Transverse colon (tissue), 4 donors: Measurements from ENCODE around the gene IBA57. TPM values are rescaled to one million over a fixed set of nuclear protein-coding genes. Genes with fewer than 3 reads are reported as not detected.

ENCODE experiments used
- DNase-seq: peaks from one replicate; pipeline ENCODE4 v3.0.0-alpha.2; 2019
- H3K27ac ChIP-seq, 4 donors: fragments of 200-600 bp; sonication (generic); 2 replicates each; pipeline ENCODE4 v1.5.1; 2016 to 2018; ENCODE audit warnings: inconsistent platforms in 4 of 4
- H3K27me3 ChIP-seq: fragments of 200-600 bp; sonication (generic); 2 replicates; pipeline ENCODE4 v1.5.1; 2017; ENCODE audit warnings: inconsistent platforms
- H3K36me3 ChIP-seq, 4 donors: fragments of 200-600 bp; sonication (generic); 2 replicates each; pipeline ENCODE4 v1.5.1; 2017 to 2019; ENCODE audit warnings: inconsistent platforms in 4 of 4
- H3K4me1 ChIP-seq, 4 donors: fragments of 200-600 bp; sonication (generic); 2 replicates each; pipeline ENCODE4 v1.5.1; 2017 to 2020; ENCODE audit warnings: inconsistent platforms in 4 of 4
- H3K4me3 ChIP-seq, 4 donors: fragments of 200-600 bp; sonication (generic); 1 replicate in 1 of 4; 2 replicates in 3 of 4; pipeline versions ENCODE4 v1.5.1 to v1.6.1; 2017 to 2019; ENCODE audit warnings: inconsistent platforms in 4 of 4
- H3K9me3 ChIP-seq, 2 donors: fragments of 200-600 bp; sonication (generic); 2 replicates each; pipeline ENCODE4 v1.5.1; 2017 to 2019; ENCODE audit warnings: inconsistent platforms in 2 of 2
- EP300 ChIP-seq: sonication (generic); formaldehyde crosslinking; IDR thresholded peaks from one replicate; pipeline ENCODE4 v1.6.1; 2017; ENCODE audit warnings: antibody characterized with exemption, low read depth
- POLR2A ChIP-seq: fragments of 450-650 bp; IDR thresholded peaks from one replicate; pipeline ENCODE4 v1.6.1; 2016; ENCODE audit warnings: antibody characterized with exemption, mild to moderate bottlenecking, moderate library complexity
- POLR2AphosphoS5 ChIP-seq, 3 donors: sonication (generic); formaldehyde crosslinking; IDR thresholded peaks; one replicate each; pipeline ENCODE4 v1.6.1; 2016; ENCODE audit warnings: antibody characterized with exemption in 3 of 3
- whole genome bisulfite sequencing, 2 donors: methylation state at CpG; one replicate each; pipeline ENCODE4 v1.1.5; 2018; ENCODE audit warnings: low coverage in 1 of 2; 5-methylcytosine and 5-hydroxymethylcytosine counted together
- in situ Hi-C, 4 donors: fragments of 200-750 bp; cut with MboI; loops; one replicate each; pipeline versions ENCODE4 v1.15.0 to v1.15.1; 2017; ENCODE audit warnings: low sequenced_read_pairs in 3 of 4, low pct_ligation_motif_present in 1 of 4, low pct_unique_long_range_greater_than_20kb in 1 of 4
- intact Hi-C: fragments of 100-400 bp; cut with DNase I; formaldehyde crosslinking; loops from one replicate; pipeline ENCODE4 v1.15.1; 2023; ENCODE audit warnings: low total_unique reads
- total RNA-seq, 4 donors: library from RNA; depleted of rRNA; stranded (reverse); fragments of >200 nt; gene quantifications; one replicate each; pipeline ENCODE4 v1.1.0, GENCODE V29; 2016
- TF ChIP-seq, protein P1 (sequence below), 5 experiments: fragments of 200-600 bp in 3 of 5; fragments of 450-650 bp in 2 of 5; sonication (generic) in 3 of 5; IDR thresholded peaks; 1 replicate in 2 of 5; 2 replicates in 3 of 5; pipeline ENCODE4 v1.5.1; 2016 to 2017; ENCODE audit warnings: antibody characterized with exemption in 5 of 5, inconsistent platforms in 3 of 5, mild to moderate bottlenecking in 2 of 5, moderate library complexity in 1 of 5

IBA57 gene
- total RNA-seq, 4 donors from 2014 or later, result 7.5 to 13.5 (median 10.4) TPM

DNA sequence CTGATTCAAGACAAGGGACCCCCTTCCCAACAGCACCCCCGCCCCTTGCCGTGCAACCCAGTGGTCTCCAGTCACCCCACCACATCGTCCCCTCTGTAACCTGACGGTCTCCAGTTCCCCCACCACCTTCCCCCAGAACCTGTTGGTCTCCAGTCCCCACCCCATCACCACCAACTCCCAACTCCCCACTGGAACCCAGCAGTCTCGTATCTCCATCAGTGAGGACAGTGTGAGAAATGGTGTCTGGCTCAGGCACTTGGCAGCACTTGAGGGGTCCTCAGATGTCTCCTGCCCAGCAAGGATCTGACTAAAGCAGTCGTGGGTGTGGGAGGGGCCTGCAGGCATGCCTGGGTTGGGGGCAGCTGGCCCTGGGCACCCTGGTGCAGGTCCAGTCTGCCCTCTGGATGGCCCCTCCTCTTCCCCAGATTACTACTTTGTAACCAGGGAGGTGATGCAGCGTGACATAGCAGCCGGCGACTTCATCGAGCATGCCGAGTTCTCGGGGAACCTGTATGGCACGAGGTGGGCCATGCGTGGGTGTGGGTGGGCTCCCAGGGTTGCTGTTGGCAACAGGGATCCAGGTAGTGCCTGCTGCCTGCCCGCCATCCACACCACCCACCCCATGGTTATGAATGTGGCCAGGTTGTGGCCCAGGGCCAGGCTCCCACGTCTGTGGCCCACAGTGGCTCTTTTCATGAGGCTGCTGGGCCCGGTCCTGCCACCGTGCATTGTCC is 19.0 kb upstream of the IBA57 start:
- Histone ChIP-seq H3K36me3 (no peaks in the 10 kb centered on the region), H3K27me3 (no peaks in the 10 kb centered on the region), H3K4me1 (peaks cover 21 to 56% (median 39%) of the 10 kb centered on the region in 4 donors), H3K27ac (no peak overlapping the region), H3K4me3 (no peak overlapping the region), H3K9me3 (no peaks in the 10 kb centered on the region)
- no peak for DNase-seq
- TF ChIP-seq POLR2AphosphoS5 (IDR thresholded peaks at IDR 0.05), result no peak
- TF ChIP-seq EP300, result no peak
- TF ChIP-seq, protein P1, sequence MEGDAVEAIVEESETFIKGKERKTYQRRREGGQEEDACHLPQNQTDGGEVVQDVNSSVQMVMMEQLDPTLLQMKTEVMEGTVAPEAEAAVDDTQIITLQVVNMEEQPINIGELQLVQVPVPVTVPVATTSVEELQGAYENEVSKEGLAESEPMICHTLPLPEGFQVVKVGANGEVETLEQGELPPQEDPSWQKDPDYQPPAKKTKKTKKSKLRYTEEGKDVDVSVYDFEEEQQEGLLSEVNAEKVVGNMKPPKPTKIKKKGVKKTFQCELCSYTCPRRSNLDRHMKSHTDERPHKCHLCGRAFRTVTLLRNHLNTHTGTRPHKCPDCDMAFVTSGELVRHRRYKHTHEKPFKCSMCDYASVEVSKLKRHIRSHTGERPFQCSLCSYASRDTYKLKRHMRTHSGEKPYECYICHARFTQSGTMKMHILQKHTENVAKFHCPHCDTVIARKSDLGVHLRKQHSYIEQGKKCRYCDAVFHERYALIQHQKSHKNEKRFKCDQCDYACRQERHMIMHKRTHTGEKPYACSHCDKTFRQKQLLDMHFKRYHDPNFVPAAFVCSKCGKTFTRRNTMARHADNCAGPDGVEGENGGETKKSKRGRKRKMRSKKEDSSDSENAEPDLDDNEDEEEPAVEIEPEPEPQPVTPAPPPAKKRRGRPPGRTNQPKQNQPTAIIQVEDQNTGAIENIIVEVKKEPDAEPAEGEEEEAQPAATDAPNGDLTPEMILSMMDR (IDR thresholded peaks at IDR 0.05), result no peak
- no peak for TF ChIP-seq POLR2A
- in situ Hi-C loops (no loop called here), intact Hi-C loops (no loop called here)
- 90% methylated on average over 17 of the region's 18 CpGs; no CpG with 5 or more reads in 1 of the 2 donors for WGBS, 2 donors

DNA sequence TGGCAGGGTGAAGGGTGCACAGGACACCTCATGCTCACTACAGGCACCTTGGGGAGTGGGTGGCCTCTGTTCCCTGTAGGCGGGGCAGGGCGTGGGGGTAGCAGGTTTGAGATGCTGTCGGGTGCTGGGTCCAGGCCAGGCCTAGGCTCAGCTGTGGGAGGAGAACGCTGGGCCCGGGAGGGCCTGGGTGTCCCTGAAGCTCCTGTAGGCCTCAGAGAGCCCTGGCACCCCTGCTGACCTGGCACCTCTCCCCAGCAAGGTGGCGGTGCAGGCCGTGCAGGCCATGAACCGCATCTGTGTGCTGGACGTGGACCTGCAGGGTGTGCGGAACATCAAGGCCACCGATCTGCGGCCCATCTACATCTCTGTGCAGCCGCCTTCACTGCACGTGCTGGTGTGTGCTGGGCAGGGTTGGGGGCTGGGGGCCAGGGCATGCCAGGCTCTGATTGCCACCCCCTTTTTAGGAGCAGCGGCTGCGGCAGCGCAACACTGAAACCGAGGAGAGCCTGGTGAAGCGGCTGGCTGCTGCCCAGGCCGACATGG is 18.4 kb upstream of the IBA57 start:
- WGBS, 2 donors, result 95% methylated on average over 19 of the region's 20 CpGs; no CpG with 5 or more reads in 1 of the 2 donors

DNA sequence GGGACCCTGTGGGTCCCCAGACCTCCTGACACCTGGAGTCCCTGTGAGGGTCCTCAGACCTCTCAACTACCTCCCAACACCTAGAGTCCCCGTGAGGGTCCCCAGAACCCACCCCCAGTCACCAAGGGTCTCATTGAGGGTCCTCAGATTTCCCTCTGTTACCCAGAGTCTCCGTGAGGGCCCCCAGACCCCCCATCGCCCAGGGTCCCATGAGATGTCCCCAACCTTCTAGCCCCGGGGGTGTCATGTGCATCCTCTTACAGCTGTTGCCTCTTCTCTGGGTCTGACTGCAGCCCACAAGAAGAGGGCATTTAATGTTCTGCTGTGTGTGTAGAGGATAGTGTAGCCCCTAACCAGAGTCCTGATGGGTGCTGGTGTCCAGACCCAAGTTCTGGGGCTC is 17.8 kb upstream of the IBA57 start:
- TF ChIP-seq POLR2A, result no peak
- TF ChIP-seq POLR2AphosphoS5 (IDR thresholded peaks at IDR 0.05), result no peak
- no peak for TF ChIP-seq EP300
- TF ChIP-seq, protein P1 (IDR thresholded peaks at IDR 0.05), result no peak
- WGBS, 2 donors, result 94% methylated on average over 4 of the region's 4 CpGs; no CpG with 5 or more reads in 1 of the 2 donors
- Histone ChIP-seq H3K27me3 (no peaks in the 10 kb centered on the region), H3K9me3 (no peaks in the 10 kb centered on the region), H3K36me3 (no peaks in the 10 kb centered on the region), H3K27ac (peak overlapping the region in 2 of 4 donors; percentile 77 to 97), H3K4me1 (peaks cover 9 to 47% (median 29%) of the 10 kb centered on the region in 4 donors), H3K4me3 (no peak overlapping the region)
- intact Hi-C loops (no loop called here), in situ Hi-C loops (no loop called here)
- no peak for DNase-seq

More for the DNA sequence above, 18.4 kb upstream of the IBA57 start:
- Histone ChIP-seq H3K36me3 (no peaks in the 10 kb centered on the region), H3K27ac (no peak overlapping the region), H3K4me1 (peaks cover 14 to 53% (median 35%) of the 10 kb centered on the region in 4 donors), H3K9me3 (no peaks in the 10 kb centered on the region), H3K4me3 (no peak overlapping the region), H3K27me3 (no peaks in the 10 kb centered on the region)
- no peak for TF ChIP-seq POLR2A
- TF ChIP-seq, protein P1 (IDR thresholded peaks at IDR 0.05), result no peak
- DNase-seq, result no peak
- intact Hi-C loops, result no loop called here
- in situ Hi-C loops, result no loop called here

DNA sequence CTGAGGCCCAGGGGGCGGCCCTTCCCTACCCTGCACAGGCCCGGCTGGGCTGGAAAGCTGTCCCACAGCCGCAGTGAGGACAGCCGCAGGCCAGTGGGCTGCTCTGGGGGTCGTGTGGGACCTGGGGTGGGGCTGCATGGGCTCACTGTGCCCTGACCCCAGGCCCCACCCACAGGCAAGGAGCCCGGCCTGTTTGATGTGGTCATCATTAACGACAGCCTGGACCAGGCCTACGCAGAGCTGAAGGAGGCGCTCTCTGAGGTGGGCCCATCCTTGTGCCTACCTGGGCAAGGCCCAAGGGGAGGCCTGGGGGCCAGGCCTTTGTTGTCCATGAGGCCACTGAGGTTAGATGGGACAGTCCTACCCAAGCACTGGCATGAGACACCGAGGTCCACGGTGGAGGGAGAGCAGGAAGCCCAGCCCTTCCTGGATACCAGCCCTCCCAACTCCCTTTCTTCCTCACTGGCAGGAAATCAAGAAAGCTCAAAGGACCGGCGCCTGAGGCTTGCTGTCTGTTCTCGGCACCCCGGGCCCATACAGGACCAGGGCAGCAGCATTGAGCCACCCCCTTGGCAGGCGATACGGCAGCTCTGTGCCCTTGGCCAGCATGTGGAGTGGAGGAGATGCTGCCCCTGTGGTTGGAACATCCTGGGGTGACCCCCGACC is 17.3 kb upstream of the IBA57 start:
- Histone ChIP-seq H3K27me3 (no peaks in the 10 kb centered on the region), H3K4me1 (peaks cover 5 to 41% (median 26%) of the 10 kb centered on the region in 4 donors), H3K36me3 (no peaks in the 10 kb centered on the region), H3K27ac (peak overlapping the region; percentile 77 to 97 (median 84)), H3K4me3 (no peak overlapping the region), H3K9me3 (no peaks in the 10 kb centered on the region)
- DNase-seq, result no peak
- TF ChIP-seq, protein P1 (IDR thresholded peaks at IDR 0.05), result no peak
- TF ChIP-seq POLR2A, result no peak
- no peak for TF ChIP-seq POLR2AphosphoS5 (IDR thresholded peaks at IDR 0.05)
- no peak for TF ChIP-seq EP300
- intact Hi-C loops, result no loop called here
- WGBS, 2 donors, result 67% methylated on average over 16 of the region's 18 CpGs; no CpG with 5 or more reads in 1 of the 2 donors
- in situ Hi-C loops, result no loop called here
